DMS79 (cell line): ENCODE data around the gene PRSS36.
A peak's percentile ranks its signal among the peaks of the same experiment; 100 is the strongest.
"Not testable (repeated sequence)": the region's sequence is repeated elsewhere in the genome, so short reads cannot be mapped to it uniquely, and the experiment has no call there.

Experiments
- DNase-seq: peaks from one replicate; lab custom pipeline; 2025; lab: John Stamatoyannopoulos, UW

The PRSS36 gene

DNA sequence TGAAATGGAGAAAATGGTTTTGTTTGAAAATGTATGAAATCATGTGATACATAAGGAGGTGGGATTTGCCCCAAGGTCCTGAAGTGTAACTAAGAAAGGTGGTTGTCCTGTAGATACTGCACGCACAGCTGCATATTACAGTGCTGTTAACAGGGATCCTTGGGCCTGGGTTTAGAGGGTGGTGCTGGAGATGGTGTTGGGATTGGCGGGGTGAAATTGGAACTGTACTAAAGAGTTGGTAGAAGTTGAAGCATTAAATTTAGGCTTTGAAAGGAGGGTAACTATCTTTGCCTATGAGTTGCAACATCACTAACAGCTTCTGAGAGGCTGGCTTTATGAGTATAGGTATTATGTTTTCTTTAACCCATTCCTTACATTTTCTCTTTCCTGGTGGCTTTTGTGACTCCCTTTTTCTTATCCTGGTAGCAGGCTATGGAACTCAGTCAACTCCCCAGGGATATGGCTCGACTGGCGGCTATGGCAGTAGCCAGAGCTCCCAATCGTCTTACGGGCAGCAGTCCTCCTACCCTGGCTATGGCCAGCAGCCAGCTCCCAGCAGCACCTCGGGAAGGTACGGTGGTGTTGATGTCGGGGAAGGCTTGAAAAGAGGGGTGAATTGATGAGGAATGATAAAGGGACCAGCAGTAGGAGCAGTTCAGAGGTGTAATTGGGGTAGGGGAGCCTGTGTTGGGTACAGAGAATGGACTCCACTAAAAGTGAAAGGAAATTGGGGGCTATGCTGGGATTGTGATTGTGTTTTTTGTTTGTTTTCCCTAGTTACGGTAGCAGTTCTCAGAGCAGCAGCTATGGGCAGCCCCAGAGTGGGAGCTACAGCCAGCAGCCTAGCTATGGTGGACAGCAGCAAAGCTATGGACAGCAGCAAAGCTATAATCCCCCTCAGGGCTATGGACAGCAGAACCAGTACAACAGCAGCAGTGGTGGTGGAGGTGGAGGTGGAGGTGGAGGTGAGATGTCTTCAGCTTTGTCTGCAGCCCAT, 33.9 kb upstream of the PRSS36 start:
- no peak for DNase-seq

DNA sequence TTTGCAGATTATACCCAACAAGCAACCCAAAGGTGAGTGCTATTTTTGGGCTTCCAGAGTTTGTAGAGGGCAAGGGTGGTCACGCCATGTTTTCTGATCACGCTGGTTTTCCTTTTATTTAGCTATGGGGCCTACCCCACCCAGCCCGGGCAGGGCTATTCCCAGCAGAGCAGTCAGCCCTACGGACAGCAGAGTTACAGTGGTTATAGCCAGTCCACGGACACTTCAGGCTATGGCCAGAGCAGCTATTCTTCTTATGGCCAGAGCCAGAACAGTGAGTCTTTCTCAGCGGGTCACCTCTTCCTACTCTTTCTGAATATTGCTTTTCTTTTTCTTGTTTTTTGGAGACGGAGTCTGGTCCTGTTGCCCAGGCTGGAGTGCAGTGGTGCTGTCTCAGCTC, 32.5 kb upstream of the PRSS36 start:
- DNase-seq, result no peak

DNA sequence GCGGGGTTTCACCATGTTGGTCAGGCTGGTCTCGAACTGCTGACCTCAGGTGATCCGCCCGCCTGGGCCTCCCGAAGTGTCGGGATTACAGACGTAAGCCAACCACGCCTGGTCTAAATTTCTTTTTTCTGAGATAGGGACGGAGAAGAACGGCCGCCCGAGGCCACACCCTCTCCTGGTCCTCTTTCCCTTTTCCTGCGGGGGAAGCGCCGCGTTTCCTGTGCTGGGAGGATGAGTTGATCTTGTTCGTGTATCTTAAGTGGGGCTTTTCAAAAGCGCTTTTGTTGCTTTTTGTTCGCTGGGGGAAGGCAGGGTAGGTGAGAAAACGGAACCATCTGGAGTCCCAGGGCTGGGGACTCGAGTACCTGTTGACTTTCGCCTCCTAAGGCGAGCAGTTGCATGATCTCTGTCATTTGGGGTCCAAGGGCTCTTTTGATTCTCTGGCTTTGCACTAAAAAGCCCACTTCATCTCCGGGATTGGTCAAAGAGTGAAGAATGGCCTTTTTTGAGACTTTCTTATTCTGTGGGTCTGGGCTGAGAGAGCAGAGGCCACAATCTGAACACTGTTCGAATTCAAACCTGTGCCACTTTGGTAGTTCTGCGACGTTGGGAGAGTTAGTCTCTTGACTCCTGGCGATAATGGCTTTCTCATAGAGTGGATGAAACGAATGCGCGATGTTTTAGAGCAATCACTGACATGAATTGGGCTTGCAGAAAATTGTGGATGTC, 31.4 kb upstream of the PRSS36 start:
- no peak for DNase-seq

DNA sequence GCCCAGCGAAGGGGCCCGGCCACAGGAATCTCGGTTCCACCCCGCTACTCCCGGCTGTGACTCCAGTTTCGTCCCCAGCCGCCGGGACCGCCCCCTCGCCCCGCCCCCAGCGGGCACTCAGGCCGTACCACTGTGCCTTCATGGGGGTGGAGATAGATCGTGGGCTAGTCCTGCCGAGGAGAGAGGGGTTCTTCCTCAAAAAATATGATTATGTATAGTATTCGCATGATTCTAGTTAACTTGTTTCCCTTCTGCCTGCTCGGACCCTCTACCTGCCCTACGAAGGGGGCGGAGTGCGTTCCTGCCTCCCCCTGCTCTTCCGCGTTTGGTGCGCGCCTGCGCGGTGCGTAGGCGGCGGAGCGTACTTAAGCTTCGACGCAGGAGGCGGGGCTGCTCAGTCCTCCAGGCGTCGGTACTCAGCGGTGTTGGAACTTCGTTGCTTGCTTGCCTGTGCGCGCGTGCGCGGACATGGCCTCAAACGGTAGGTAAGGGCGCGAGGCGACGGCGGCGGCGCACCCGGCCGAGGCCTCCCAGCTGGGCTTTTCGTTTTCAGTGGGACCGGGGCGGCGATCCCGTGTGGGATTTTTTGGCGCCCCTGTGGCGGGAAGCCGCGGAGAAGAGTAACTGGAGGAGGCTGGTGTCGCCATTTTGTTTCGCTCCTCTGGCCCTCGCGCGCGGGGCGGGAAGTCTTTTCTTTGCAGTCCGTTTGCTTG, 30.0 kb upstream of the PRSS36 start, which contains the start of gene FUS:
FUS (plus strand) TSS at position 393 of the 713 bp plus-strand sequence; CDS start at position 469, 76 bp downstream.
- peak; percentile 60 for DNase-seq

DNA sequence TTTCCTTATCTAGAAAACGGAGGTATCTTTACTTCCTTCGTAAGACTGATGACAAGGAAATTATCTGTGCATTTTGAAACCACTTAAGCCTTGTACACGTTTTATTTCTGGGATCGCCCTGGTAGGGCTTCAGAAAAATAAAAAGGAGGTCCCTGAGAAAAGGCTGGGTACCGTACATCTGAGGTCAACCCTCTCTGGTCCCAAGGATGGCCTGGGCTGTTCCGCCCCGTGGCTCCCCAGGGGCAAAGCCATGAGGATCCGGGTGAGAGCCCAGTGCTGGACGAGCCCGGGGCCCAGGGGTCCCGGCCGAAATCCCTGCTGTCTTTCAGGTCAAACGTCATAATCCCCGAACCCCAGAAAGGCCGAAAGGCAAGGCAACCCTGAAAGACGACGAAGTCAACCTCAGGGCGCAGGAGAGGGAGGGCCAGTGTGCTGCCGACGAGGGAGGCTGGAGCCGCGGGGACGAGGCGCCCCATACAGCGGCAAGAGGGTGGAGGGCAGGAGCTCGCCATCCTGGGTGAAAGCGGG, 29.4 kb upstream of the PRSS36 start:
- no peak for DNase-seq

DNA sequence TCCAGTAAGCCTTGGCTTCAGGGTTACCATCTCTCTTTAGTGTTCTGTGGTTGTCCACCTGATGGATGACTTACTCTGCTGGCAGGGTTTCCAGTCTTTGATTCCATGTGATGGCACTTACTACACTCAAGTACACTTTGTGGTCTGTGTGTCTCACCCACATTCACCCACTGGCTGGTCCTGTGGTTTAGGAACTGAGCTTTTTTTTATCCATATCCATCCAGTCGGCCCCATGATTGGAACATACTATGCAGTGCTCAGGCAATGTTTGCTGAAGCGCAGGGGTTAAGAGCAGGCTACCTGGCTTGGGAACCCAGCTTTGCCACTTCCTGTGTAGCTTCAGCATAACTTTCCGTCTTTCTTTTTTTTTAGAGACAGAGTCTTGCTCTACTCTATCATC, 27.3 kb upstream of the PRSS36 start:
- peak; percentile 97 for DNase-seq

DNA sequence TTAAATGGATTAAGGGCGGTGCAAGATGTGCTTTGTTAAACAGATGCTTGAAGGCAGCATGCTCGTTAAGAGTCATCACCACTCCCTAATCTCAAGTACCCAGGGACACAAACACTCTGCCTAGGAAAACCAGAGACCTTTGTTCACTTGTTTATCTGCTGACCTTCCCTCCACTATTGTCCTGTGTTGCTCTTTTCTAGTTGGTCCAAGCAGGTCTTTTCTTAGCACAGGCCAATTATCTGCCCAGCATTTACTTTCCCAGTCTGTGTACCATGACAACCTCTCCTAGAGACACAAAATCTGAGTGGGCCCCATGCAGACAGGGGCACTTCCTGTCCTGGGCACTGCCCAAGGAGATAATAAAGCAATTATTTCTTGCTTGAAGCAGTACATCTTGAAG, 20.2 kb upstream of the PRSS36 start:
- DNase-seq, result not testable (repeated sequence)

DNA sequence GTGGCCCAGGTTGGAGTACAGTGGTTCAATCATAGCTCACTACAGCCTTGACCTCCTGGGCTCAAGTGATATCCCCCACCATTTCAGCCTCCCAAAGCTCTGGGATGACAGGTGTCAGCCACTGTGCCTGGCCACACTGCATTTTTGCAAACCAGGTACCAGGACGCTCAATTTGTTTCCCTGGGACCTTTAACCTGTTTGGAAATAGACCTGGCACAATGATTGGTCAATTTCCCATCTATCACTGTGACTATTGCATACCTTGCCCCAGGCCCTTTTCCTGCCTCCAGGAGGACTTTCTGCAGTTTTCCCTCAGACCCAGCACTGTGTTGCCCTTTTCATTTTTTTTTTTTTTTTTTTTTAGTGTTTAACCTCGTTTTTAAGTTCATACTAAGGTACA, 19.0 kb upstream of the PRSS36 start:
- no peak for DNase-seq

DNA sequence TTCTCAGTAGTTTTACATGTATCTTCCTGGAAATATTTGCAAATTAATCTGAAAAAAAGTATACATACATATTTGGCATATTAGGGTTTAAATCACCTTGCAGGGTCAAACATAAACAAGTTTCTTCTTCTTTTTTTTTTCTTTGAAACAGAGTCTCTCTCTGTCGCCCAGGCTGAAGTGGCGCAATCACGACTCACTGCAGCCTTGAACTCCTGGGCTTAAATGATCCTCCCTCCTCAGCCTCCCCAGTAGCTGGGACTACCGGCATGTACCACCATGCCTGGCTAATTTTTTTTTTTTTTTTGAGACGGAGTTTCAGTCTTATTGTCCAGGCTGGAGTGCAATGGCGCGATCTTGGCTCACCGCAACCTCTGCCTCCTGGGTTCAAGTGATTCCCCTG, 17.4 kb upstream of the PRSS36 start:
- DNase-seq, result no peak

DNA sequence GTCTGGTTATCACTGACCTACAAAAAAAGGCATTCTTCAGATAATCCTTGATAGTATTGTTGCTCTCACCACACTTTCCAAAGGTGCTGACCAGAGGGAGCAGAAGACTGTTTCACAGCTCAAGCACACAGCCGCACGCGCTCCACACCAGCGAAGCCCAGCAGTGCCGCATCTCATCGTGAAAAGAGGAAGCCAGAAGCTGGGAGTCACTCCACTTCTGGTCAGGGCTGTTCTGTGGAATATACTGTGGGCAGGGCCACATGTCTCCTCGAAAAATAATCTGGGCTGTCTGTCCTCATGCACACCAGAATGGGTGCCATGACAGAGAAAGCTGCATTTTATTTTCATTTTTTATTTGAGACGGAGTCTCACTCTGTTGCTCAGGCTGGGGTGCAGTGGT, 7.3 kb upstream of the PRSS36 start:
- DNase-seq, result no peak

DNA sequence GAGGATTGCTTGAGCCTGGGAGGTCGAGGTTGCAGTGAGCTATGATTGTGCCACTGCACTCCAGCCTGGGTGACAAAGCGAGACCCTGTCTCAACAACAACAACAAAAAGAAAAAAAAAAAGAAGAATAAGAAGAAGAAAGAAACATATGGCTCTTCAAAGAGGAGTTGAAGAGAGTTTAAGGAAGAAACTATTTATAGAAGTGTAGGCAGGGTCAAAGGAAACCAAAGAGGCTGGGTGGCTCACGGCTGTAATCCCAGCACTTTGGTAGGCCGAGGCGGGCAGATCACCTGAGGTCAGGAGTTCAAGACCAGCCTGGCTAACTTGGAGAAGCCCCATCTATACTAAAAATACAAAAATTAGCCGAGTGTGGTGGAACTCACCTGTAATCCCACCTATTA, 1.1 kb upstream of the PRSS36 start:
- not testable (repeated sequence) for DNase-seq

DNA sequence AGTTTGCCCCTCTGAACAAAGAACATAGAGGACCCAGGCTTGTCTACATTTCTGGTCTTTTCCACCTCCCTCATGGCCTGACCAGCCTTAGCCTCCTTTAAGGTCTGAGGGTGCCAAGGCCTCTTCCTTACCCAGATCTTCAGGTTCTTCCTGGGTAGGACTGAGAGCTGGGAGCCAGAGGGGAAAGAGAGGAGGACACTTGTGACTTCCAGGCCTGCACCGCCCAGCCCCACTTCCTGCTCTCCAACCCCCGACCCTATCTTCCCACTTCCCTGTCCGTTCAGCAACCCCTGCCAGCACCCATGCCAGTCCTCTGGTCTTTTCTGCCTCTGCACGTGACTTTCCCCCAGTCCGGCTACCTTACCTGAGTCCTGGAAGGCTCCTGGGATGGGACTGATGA, 534 bp downstream of the PRSS36 start:
- DNase-seq, result no peak

DNA sequence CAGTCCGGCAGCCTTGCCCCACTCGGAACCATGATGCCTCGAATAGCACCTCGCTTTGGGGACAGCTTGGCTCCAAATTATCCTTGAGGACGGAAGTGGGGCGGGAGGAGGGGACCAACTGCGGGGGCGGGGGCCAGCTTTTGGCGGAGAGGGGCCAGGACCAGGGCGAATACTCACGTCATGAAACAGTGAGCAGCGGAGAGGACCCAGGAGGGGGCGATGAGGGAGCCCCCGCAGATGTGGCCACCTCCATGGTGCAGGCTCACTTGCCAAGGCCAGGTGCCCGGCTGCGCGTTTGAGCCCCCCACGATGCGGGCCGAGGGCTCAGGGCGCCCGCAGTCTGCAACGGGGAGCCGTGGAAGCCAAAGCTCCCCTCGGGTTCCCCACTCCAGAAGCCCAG, 970 bp downstream of the PRSS36 start:
- DNase-seq, result no peak

DNA sequence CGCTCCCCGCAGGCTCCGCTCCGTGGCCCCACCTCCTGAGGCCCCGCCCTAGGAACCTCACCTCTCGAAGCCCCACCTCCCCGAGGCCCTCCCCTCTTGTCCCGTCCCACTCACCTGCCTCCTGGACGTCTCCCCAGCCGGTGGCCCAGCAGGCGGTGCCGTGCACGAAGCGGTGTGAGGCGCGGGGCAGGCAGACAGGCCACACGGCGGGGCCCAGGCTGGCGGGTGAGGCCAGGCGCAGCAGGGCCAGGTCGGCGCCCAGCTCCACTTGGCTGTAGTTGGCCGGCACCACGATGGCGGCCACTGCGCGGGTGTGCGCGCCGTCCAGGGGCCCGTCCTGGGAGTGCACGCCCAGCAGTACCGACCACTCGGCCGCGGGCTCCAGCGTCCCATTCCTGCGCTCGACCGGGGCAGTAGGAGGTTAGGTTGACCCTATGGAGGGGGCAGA, 1.6 kb downstream of the PRSS36 start:
- no peak for DNase-seq

DNA sequence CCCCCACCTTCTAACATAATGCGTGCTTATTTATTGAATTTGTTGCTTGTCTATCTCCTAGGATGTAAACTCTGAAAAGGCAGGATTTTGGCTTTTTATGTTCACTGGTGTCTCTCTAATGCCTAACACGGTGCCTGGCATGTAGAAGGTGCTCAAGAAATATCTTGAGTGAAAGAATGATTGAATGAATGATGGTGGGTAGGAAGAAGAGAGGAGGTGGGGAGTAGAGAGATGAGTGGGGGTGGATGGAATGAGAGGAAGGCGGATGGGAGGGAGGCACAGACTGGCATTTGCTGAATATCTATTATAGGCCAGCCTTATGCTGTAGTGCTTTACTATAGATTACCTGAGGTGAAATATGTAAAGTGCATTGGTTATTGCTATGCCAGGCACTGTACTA, 2.3 kb downstream of the PRSS36 start:
- DNase-seq, result no peak

DNA sequence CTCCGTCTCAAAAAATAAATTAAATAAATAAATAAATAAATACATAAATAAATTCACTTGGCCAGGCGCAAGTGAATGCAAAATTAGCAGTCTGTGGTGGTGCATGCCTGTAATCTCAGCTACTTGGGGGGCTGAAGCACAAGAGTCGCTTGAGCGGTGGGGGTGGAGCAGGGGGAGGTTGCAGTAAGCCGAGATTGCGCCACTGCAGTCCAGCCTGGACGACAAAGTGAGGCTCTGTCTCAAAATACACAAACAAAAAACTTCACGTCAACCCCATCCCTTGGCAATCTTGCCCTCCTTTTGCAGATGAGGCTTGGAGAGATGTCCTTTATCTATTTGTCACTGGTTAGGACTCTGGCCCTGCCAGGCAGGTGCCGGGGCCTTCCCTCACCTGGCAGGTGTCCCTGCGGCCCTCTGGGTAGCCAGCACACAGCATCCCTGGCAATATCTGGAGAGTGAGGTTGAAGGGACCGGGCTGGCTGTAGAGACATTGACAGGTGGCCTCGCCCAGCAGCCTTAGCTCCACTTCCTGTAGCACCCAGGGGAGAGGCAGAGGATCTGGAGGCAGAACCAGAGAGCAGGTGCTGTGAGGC, 4.4 kb downstream of the PRSS36 start:
- no peak for DNase-seq

DNA sequence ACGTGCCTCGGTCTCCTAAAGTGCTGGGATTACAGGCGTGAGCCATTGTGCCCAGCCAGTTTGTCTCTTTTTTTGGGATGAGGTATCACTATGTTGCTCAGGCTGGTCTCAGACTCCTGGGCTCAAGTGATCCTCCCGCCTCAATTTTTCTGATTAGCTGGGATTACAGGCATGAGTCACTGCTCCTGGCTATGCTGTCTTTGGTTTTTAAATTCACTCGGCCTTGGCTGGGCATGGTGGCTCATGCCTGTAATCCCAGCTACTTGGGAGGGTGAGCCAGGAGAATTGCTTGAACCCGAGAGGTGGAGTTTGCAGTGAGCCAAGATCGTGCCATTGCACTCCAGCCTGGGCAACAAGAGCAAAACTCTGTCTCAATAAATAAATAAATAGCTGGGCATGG, 5.4 kb downstream of the PRSS36 start:
- not testable (repeated sequence) for DNase-seq

DNA sequence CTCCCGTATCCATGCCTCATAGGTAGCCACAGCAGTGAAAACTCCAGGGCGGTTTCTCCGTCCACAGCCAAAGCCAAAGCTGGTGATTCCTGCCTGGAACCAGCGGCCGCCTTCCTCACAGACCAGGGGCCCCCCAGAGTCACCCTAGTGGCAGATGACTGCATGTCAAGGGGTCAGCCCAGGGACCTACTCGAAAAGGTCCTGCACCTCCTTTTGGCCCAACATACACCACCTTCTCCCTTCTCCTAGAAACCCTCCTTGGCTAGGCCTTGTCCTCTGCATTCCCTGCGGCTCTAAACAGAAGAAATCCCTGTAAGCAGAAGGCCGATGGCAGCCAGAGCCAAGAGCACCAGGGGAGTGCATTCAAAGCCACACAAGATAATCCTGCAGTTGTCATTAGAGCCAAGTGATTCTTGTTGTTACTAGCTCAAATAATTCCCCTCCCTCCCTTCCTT, 6.1 kb downstream of the PRSS36 start:
- no peak for DNase-seq

DNA sequence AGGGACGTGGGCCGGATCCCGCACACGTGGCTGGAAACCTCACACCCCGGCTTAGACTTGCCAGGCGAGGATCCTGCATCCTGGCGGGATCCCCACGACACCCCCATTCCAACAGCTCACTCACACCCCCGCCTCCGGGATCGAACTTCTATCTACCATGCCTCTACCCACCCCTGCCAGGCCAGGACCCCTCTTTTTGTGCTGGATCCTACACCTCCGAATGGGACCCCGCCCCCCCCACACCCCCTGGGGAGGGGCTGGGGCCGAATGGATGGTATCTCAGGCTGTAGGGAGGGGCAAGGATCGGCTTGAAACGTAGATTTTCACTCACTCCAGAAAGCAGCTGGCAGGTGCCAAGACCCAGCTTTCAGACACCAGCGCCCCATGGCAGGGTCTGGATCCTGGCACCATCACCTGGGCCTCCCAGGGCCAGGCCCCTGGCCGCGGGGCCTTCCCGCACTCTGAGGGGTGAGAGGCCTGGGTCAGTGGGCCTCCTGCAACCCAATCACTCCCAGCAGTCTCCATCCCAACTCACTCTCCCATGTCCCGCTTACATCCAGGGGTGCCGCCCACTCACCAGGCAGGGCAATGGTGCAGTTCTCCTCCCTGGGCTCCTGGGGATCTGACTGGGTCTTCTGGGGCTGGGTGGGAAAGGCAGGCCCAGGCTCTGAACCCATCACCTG, 6.7 kb downstream of the PRSS36 start:
- no peak for DNase-seq

DNA sequence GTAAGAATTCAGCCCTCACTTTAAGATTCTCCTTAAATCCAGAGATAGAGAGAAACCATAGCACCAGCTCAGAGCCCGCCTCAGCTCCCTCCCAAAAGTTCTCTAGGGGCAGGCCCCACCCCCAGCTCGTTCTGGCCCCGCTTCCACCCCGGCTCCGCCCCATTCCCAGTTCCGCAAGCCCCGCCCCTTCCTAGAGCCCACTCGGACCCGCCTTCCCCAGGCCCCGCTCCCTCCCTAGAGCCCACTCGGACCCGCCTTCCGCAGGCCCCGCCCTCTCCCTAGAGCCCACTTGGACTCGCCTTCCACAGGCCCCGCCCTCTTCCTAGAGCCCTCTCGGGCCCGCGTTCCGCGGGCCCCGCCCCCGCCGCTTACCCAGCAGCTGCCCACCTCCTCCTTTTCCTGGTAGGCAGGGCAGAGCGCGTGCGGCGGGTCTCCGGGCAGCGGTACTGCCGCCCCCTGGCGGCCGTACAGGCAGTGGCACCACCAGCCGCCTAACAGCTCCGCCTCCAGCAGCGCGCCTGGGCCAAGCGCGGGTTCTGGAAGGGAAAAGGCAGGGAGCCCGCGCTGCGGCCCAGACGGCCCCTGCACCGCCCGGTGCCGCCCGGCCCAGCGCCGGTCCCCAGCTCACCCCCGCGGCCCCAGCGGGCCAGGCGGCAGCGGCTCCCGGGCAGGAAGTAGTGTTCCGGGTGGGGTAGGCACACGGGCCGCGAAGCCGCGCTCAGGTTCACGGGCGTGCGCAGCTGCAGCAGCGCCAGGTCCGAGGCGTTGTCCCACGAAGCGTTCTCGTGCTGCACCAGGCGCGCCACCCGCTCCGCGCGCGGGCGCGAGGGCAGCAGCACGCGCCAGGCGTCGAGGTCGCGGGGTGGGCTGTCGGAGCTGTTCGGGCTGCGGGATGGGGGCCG, 7.5 kb downstream of the PRSS36 start:
- DNase-seq, result peak; percentile 97
